WTC11 (cell line): ENCODE results near the gene TAOK3.

Source experiments
- JUN ChIP-seq: sonication (generic); formaldehyde crosslinking; IDR thresholded peaks from 2 replicates; pipeline ENCODE4 v1.8.0; 2023; ENCODE audit warnings: mild to moderate bottlenecking, missing genetic modification reagents
- NFATC4 ChIP-seq: fragments of 250-450 bp; sonication (Bioruptor Pico); IDR thresholded peaks from 2 replicates; pipeline ENCODE4 v1.9.0; 2021; ENCODE audit warnings: mild to moderate bottlenecking
- NFYB ChIP-seq: sonication (generic); formaldehyde crosslinking; conservative IDR thresholded peaks from 2 replicates; pipeline ENCODE4 v1.8.0; 2022; ENCODE audit warnings: low read depth, missing genetic modification reagents
- SMAD4 ChIP-seq: sonication (generic); formaldehyde crosslinking; IDR thresholded peaks from 2 replicates; pipeline ENCODE4 v1.8.0; 2022; ENCODE audit warnings: mild to moderate bottlenecking, missing genetic modification reagents
- ZNF232 ChIP-seq: sonication (generic); formaldehyde crosslinking; IDR thresholded peaks from 2 replicates; pipeline ENCODE4 v1.8.0; 2022; ENCODE audit warnings: mild to moderate bottlenecking, missing genetic modification reagents
- TF ChIP-seq, protein P1 (sequence below): sonication (generic); formaldehyde crosslinking; conservative IDR thresholded peaks from 2 replicates; pipeline ENCODE4 v1.8.1; 2023; ENCODE audit warnings: mild to moderate bottlenecking, low read depth, missing genetic modification reagents, moderate library complexity
- TF ChIP-seq, protein P2 (sequence below): fragments of 200-600 bp; IDR thresholded peaks from 2 replicates; pipeline ENCODE4 v1.8.0; 2022; ENCODE audit warnings: antibody characterized with exemption
- TF ChIP-seq, protein P3 (sequence below): sonication (generic); formaldehyde crosslinking; IDR thresholded peaks from 2 replicates; pipeline ENCODE4 v1.8.1; 2023; ENCODE audit warnings: mild to moderate bottlenecking, missing genetic modification reagents
- TF ChIP-seq, protein P4 (sequence below): sonication (generic); formaldehyde crosslinking; IDR thresholded peaks from 2 replicates; pipeline ENCODE4 v1.8.0; 2022; ENCODE audit warnings: mild to moderate bottlenecking, missing genetic modification reagents
- TF ChIP-seq, protein P5 (sequence below): sonication (generic); formaldehyde crosslinking; conservative IDR thresholded peaks from 2 replicates; pipeline ENCODE4 v1.8.1; 2022; ENCODE audit warnings: mild to moderate bottlenecking, missing genetic modification reagents
- TF ChIP-seq, protein P6 (sequence below): sonication (generic); formaldehyde crosslinking; IDR thresholded peaks from 2 replicates; pipeline ENCODE4 v1.8.1; 2022; ENCODE audit warnings: missing genetic modification reagents, borderline replicate concordance
- TF ChIP-seq, protein P7 (sequence below): sonication (generic); formaldehyde crosslinking; IDR thresholded peaks from 2 replicates; pipeline ENCODE4 v1.8.1; 2022; ENCODE audit warnings: low read depth, mild to moderate bottlenecking, moderate library complexity, missing genetic modification reagents, borderline replicate concordance

DNA sequence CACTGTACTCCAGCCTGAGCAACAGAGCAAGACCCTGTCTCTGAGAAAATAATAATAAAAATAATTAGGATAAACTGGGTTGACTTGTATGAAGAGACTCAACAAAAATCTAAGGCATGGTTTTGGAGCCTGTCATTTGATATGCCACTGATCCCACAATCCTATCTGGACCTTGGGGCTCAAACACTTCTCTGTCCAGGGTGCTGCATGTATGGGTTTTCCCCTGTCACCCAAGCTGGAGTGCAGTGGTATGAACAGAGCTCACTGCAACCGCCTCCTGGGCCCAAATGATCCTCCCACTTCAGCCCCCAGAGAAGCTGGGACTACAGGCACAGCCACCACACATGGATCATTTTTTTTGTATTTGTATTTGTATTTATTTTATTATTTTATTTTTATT lies 263.6 kb downstream of the TAOK3 start:
- TF ChIP-seq, protein P1, sequence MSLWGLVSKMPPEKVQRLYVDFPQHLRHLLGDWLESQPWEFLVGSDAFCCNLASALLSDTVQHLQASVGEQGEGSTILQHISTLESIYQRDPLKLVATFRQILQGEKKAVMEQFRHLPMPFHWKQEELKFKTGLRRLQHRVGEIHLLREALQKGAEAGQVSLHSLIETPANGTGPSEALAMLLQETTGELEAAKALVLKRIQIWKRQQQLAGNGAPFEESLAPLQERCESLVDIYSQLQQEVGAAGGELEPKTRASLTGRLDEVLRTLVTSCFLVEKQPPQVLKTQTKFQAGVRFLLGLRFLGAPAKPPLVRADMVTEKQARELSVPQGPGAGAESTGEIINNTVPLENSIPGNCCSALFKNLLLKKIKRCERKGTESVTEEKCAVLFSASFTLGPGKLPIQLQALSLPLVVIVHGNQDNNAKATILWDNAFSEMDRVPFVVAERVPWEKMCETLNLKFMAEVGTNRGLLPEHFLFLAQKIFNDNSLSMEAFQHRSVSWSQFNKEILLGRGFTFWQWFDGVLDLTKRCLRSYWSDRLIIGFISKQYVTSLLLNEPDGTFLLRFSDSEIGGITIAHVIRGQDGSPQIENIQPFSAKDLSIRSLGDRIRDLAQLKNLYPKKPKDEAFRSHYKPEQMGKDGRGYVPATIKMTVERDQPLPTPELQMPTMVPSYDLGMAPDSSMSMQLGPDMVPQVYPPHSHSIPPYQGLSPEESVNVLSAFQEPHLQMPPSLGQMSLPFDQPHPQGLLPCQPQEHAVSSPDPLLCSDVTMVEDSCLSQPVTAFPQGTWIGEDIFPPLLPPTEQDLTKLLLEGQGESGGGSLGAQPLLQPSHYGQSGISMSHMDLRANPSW: no peak
- TF ChIP-seq, protein P2, sequence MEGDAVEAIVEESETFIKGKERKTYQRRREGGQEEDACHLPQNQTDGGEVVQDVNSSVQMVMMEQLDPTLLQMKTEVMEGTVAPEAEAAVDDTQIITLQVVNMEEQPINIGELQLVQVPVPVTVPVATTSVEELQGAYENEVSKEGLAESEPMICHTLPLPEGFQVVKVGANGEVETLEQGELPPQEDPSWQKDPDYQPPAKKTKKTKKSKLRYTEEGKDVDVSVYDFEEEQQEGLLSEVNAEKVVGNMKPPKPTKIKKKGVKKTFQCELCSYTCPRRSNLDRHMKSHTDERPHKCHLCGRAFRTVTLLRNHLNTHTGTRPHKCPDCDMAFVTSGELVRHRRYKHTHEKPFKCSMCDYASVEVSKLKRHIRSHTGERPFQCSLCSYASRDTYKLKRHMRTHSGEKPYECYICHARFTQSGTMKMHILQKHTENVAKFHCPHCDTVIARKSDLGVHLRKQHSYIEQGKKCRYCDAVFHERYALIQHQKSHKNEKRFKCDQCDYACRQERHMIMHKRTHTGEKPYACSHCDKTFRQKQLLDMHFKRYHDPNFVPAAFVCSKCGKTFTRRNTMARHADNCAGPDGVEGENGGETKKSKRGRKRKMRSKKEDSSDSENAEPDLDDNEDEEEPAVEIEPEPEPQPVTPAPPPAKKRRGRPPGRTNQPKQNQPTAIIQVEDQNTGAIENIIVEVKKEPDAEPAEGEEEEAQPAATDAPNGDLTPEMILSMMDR: no peak
- TF ChIP-seq, protein P3, sequence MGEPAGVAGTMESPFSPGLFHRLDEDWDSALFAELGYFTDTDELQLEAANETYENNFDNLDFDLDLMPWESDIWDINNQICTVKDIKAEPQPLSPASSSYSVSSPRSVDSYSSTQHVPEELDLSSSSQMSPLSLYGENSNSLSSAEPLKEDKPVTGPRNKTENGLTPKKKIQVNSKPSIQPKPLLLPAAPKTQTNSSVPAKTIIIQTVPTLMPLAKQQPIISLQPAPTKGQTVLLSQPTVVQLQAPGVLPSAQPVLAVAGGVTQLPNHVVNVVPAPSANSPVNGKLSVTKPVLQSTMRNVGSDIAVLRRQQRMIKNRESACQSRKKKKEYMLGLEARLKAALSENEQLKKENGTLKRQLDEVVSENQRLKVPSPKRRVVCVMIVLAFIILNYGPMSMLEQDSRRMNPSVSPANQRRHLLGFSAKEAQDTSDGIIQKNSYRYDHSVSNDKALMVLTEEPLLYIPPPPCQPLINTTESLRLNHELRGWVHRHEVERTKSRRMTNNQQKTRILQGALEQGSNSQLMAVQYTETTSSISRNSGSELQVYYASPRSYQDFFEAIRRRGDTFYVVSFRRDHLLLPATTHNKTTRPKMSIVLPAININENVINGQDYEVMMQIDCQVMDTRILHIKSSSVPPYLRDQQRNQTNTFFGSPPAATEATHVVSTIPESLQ (CRISPR knock-in tag): no peak
- TF ChIP-seq SMAD4 (no peak), NFYB (CRISPR knock-in tag) (no peak), NFATC4 (CRISPR knock-in tag) (no peak), JUN (CRISPR knock-in tag) (no peak), ZNF232 (CRISPR knock-in tag) (no peak)
- TF ChIP-seq, protein P4, sequence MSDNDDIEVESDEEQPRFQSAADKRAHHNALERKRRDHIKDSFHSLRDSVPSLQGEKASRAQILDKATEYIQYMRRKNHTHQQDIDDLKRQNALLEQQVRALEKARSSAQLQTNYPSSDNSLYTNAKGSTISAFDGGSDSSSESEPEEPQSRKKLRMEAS (CRISPR knock-in tag): no peak
- TF ChIP-seq, protein P5, sequence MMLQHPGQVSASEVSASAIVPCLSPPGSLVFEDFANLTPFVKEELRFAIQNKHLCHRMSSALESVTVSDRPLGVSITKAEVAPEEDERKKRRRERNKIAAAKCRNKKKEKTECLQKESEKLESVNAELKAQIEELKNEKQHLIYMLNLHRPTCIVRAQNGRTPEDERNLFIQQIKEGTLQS (CRISPR knock-in tag): no peak
- TF ChIP-seq, protein P6, sequence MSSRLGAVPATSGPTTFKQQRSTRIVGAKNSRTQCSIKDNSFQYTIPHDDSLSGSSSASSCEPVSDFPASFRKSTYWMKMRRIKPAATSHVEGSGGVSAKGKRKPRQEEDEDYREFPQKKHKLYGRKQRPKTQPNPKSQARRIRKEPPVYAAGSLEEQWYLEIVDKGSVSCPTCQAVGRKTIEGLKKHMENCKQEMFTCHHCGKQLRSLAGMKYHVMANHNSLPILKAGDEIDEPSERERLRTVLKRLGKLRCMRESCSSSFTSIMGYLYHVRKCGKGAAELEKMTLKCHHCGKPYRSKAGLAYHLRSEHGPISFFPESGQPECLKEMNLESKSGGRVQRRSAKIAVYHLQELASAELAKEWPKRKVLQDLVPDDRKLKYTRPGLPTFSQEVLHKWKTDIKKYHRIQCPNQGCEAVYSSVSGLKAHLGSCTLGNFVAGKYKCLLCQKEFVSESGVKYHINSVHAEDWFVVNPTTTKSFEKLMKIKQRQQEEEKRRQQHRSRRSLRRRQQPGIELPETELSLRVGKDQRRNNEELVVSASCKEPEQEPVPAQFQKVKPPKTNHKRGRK: no peak
- TF ChIP-seq, protein P7, sequence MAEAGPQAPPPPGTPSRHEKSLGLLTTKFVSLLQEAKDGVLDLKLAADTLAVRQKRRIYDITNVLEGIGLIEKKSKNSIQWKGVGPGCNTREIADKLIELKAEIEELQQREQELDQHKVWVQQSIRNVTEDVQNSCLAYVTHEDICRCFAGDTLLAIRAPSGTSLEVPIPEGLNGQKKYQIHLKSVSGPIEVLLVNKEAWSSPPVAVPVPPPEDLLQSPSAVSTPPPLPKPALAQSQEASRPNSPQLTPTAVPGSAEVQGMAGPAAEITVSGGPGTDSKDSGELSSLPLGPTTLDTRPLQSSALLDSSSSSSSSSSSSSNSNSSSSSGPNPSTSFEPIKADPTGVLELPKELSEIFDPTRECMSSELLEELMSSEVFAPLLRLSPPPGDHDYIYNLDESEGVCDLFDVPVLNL: no peak
